Gastrocnemius medialis (tissue), 4 donors: ENCODE data around the gene KLHL30. TPM values are rescaled to one million over a fixed set of nuclear protein-coding genes. Genes with fewer than 3 reads are reported as not detected.

ENCODE experiments used
- ATAC-seq, 2 donors: fragments of 150-250 bp; one replicate each; pipeline ENCODE4 v1.9.1; 2016
- DNase-seq, 2 donors: peaks; one replicate each; pipeline ENCODE4 v3.0.0-alpha.2; 2019
- H3K27ac ChIP-seq, 4 donors: fragments of 200-600 bp; sonication (generic); 1 replicate in 1 of 4; 2 replicates in 3 of 4; pipeline ENCODE4 v1.5.1; 2016 to 2018; ENCODE audit warnings: mild to moderate bottlenecking in 2 of 4, moderate library complexity in 1 of 4
- H3K27me3 ChIP-seq, 3 donors: fragments of 200-600 bp; sonication (generic) in 2 of 3; 1 replicate in 1 of 3; 2 replicates in 2 of 3; pipeline versions ENCODE4 v1.5.1 to v1.6.0; 2016 to 2019; ENCODE audit warnings: mild to moderate bottlenecking in 1 of 3, moderate library complexity in 1 of 3
- H3K36me3 ChIP-seq, 2 donors: fragments of 200-600 bp; sonication (generic) in 1 of 2; one replicate each; pipeline ENCODE4 v1.5.1; 2017 to 2018
- H3K4me1 ChIP-seq, 2 donors: fragments of 200-600 bp; sonication (generic) in 1 of 2; one replicate each; pipeline ENCODE4 v1.5.1; 2016 to 2017; ENCODE audit warnings: mild to moderate bottlenecking in 2 of 2
- H3K4me3 ChIP-seq, 4 donors: fragments of 200-600 bp; sonication (generic) in 3 of 4; 1 replicate in 1 of 4; 2 replicates in 3 of 4; pipeline ENCODE4 v1.5.1; 2016 to 2019; ENCODE audit warnings: mild to moderate bottlenecking in 2 of 4
- H3K9me3 ChIP-seq, 3 donors: fragments of 200-600 bp; sonication (generic) in 2 of 3; 1 replicate in 1 of 3; 2 replicates in 2 of 3; pipeline ENCODE4 v1.5.1; 2016 to 2019
- POLR2A ChIP-seq, 2 donors: fragments of 450-650 bp; IDR thresholded peaks; one replicate each; pipeline ENCODE4 v1.6.1; 2017; ENCODE audit warnings: antibody characterized with exemption in 2 of 2, mild to moderate bottlenecking in 2 of 2, moderate library complexity in 2 of 2
- in situ Hi-C, 4 donors: fragments of 200-750 bp; cut with MboI; loops; one replicate each; pipeline versions ENCODE4 v1.15.0 to v1.8.0; 2017; ENCODE audit warnings: low sequenced_read_pairs in 4 of 4
- intact Hi-C: fragments of 100-400 bp; cut with DNase I; formaldehyde crosslinking; loops from one replicate; pipeline ENCODE4 v1.15.1; 2023; ENCODE audit warnings: low total_unique reads
- total RNA-seq, 4 donors: library from RNA; depleted of rRNA; stranded (reverse); fragments of >200 nt; gene quantifications; one replicate each; pipeline versions ENCODE4 v1.1.0 to v1.2.3, GENCODE V29; 2016
- TF ChIP-seq, protein P1 (sequence below), 5 experiments: fragments of 450-650 bp in 3 of 5; fragments of 200-600 bp in 2 of 5; sonication (generic) in 2 of 5; IDR thresholded peaks in 4 of 5; conservative IDR thresholded peaks in 1 of 5; 1 replicate in 4 of 5; 2 replicates in 1 of 5; pipeline ENCODE4 v1.5.1; 2016 to 2019; ENCODE audit warnings: antibody characterized with exemption in 5 of 5, mild to moderate bottlenecking in 3 of 5, moderate library complexity in 3 of 5

Gene KLHL30
- total RNA-seq, 4 donors from 2014 or later = 37.9 to 224 (median 142) TPM

DNA sequence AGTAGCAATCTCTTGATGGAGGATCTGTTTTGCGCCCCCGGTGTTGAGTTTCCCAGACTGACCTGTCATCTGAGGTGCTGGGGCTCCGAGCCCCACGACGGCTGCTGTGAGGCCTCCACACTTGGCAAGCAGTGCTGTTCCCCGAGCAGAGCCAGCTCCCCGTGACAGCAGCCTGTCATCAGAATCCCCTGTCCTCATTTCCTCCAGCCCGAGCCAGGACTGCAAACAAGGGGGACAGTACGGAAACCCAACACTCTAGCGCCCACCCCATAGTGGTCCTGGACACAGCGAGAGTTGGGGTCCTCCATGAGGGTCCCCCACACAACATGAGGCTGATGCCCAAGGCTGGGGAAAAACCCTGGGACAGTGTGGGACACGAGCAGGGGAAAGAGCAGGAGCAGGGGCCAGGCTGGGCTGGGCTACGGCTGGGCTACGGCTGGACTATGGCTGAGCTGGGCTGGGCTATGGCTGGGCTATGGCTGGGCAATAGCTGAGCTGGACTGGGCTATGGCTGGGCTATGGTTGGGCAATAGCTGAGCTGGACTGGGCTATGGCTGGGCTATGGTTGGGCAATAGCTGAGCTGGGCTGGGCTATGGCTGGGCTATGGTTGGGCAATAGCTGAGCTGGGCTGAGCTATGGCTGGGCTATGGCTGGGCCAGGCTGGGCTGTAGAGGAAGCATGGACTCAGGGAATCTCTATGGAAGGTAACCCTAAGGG lies 1.5 kb upstream of the KLHL30 start:
- Histone ChIP-seq H3K9me3 (no peaks in the 10 kb centered on the region), H3K36me3 (peaks cover 0 to 12% of the 10 kb centered on the region in 2 donors), H3K27ac (peak overlapping the region; percentile 91 to 100 (median 98)), H3K4me1 (peaks cover 50 to 52% of the 10 kb centered on the region in 2 donors), H3K27me3 (no peaks in the 10 kb centered on the region), H3K4me3 (peak overlapping the region in 3 of 4 donors; percentile 24 to 89 (median 37))
- in situ Hi-C loops = no loop called here
- ATAC-seq (peak; percentile 48 to 57), DNase-seq (peak; percentile 69 to 91)
- intact Hi-C loops = loop anchor here (1.0 to 5.0 kb wide), 3 partner anchors 76 to 240 kb away; partner anchors contain the start of gene SCLY
- TF ChIP-seq POLR2A (IDR thresholded peaks at IDR 0.05) = peak; percentile 34 to 60
- TF ChIP-seq, protein P1, sequence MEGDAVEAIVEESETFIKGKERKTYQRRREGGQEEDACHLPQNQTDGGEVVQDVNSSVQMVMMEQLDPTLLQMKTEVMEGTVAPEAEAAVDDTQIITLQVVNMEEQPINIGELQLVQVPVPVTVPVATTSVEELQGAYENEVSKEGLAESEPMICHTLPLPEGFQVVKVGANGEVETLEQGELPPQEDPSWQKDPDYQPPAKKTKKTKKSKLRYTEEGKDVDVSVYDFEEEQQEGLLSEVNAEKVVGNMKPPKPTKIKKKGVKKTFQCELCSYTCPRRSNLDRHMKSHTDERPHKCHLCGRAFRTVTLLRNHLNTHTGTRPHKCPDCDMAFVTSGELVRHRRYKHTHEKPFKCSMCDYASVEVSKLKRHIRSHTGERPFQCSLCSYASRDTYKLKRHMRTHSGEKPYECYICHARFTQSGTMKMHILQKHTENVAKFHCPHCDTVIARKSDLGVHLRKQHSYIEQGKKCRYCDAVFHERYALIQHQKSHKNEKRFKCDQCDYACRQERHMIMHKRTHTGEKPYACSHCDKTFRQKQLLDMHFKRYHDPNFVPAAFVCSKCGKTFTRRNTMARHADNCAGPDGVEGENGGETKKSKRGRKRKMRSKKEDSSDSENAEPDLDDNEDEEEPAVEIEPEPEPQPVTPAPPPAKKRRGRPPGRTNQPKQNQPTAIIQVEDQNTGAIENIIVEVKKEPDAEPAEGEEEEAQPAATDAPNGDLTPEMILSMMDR (IDR thresholded peaks at IDR 0.05 in 4 of 5, conservative IDR thresholded peaks at IDR 0.05 in 1 of 5) = no peak

DNA sequence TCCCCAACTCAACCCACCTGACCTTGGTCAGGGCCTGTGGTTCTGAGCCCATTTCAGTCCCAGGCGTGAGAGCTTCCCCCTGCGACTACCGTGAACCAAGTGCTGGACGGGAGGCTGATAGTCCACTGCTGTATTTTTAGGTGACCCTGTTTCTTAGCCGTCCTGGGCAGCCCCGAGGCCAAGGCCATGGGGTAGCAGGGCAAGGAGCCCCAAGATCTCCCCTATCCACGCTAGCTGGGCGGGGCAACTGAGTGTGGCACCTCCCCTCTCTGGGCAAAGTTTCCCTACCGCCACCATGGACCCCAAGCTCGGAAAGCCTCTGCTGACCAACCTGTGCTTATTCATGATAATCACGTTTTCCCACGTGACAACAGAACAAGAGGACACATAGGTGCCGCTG lies 583 bp upstream of the KLHL30 start:
- Histone ChIP-seq H3K27me3 (no peaks in the 10 kb centered on the region), H3K4me3 (peak overlapping the region in 3 of 4 donors; percentile 56 to 89 (median 86)), H3K9me3 (no peaks in the 10 kb centered on the region), H3K27ac (peak overlapping the region; percentile 91 to 100 (median 98)), H3K4me1 (peaks cover 54 to 61% of the 10 kb centered on the region in 2 donors), H3K36me3 (peaks cover 0 to 12% of the 10 kb centered on the region in 2 donors)
- in situ Hi-C loops (no loop called here), intact Hi-C loops (loop anchor here (2.0 to 5.0 kb wide), 3 partner anchors 94 to 279 kb away; partner anchors contain the start of gene RAMP1)
- DNase-seq = no peak
- peak; percentile 12 to 25 for ATAC-seq
- TF ChIP-seq, protein P1 (IDR thresholded peaks at IDR 0.05 in 4 of 5, conservative IDR thresholded peaks at IDR 0.05 in 1 of 5) = no peak
- TF ChIP-seq POLR2A (IDR thresholded peaks at IDR 0.05) = no peak

DNA sequence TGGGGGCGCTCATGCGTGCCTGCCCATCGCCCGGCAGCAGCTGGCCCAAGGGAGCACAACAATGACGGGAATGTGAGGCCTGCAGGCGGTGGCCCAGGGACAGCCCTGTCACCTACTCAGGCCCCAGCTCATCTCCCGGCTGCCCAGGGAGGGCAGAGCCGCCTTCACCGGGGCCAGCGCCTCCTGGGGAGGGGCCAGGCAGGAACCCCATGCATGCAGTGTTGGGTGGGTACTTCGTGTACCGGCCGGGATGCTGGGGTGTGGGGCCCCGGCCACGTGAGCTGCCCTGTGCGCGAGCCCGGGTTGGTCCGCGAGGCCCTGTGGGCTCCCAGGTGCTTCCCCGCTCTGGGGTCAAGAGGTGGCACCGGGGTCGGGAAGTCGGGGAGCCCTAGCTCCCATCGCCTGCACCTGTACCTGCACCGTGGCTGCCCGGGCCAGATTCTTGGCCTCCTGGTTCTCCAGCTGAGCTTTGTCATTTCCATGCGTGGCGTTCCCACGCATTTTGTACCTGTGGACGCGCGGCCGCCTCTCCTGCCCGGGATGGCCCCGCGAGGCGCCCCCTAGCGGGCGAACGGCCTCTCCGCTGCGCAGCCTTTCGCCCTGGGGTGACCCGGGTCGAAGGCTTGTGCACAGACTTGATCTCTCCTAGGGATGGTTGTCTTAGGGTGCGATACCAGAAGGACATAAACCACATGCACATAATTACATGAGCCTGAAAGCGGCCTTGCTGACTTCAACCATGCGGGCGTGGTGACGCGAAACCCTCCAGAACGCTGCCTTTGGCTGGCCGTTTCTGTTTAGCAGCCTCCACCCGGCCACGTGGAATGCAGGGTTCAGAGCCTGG lies 950 bp downstream of the KLHL30 start:
- H3K4me3 ChIP-seq = peak overlapping the region; percentile 56 to 89 (median 80)
- peak; percentile 38 to 65 for DNase-seq
- H3K4me1 ChIP-seq = peaks cover 67 to 72% of the 10 kb centered on the region in 2 donors
- TF ChIP-seq POLR2A (IDR thresholded peaks at IDR 0.05) = no peak
- TF ChIP-seq, protein P1 (IDR thresholded peaks at IDR 0.05 in 4 of 5, conservative IDR thresholded peaks at IDR 0.05 in 1 of 5) = peak; percentile 51 to 96 (median 89)
- intact Hi-C loops (loop anchor here (2.0 to 5.0 kb wide), 2 partner anchors 93 to 281 kb away; partner anchors contain the start of gene RAMP1), in situ Hi-C loops (no loop called here)
- H3K27ac ChIP-seq = peak overlapping the region; percentile 91 to 100 (median 98)
- no peaks in the 10 kb centered on the region for H3K27me3 ChIP-seq
- peak; percentile 3 for ATAC-seq
- H3K36me3 ChIP-seq = peaks cover 0 to 12% of the 10 kb centered on the region in 2 donors
- H3K9me3 ChIP-seq = no peaks in the 10 kb centered on the region

DNA sequence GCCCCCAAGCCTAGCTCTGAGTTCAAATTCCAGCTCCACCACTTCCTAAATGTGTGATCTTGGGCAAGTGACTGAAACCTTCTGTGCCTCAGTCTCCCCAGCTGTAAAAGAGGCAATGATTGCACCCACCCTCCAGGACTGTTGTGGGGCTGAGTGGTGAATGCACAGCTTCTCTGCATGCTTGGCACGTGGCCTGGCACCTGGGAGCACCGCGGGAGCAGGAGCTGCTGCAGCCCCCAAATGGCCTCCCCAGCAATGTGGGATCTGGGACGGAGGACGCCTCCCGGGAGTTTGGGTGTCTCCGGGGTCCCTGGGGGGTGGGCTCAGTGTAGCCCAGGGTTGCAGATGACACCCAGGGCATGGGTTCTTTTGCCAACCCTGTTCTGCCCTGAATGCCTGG lies 1.6 kb downstream of the KLHL30 start:
- Histone ChIP-seq H3K4me3 (peak overlapping the region in 3 of 4 donors; percentile 73 to 89 (median 86)), H3K27ac (peak overlapping the region; percentile 91 to 100 (median 98)), H3K9me3 (no peaks in the 10 kb centered on the region), H3K36me3 (peaks cover 0 to 12% of the 10 kb centered on the region in 2 donors), H3K4me1 (peaks cover 65 to 70% of the 10 kb centered on the region in 2 donors), H3K27me3 (no peaks in the 10 kb centered on the region)
- in situ Hi-C loops (no loop called here), intact Hi-C loops (no loop called here)
- ATAC-seq (no peak), DNase-seq (no peak)
- TF ChIP-seq, protein P1 (IDR thresholded peaks at IDR 0.05 in 4 of 5, conservative IDR thresholded peaks at IDR 0.05 in 1 of 5) = no peak
- TF ChIP-seq POLR2A (IDR thresholded peaks at IDR 0.05) = no peak
